MM.1S (cell line): ENCODE results near the gene KCNIP1.

Source experiments
- DNase-seq: peaks from one replicate; pipeline ENCODE4 v3.0.0-alpha.2; 2015
- H2AFZ ChIP-seq: fragments of 300-600 bp; sonication (generic); 2 replicates; pipeline ENCODE4 v1.6.0; 2016; ENCODE audit warnings: antibody characterized with exemption, low read length
- H3F3A ChIP-seq: fragments of 300-600 bp; sonication (generic); 2 replicates; pipeline ENCODE4 v1.6.1; 2016; ENCODE audit warnings: mild to moderate bottlenecking, antibody characterized with exemption, low read length, moderate library complexity, mixed read lengths; ENCODE audit not compliant: insufficient read depth
- H3K27ac ChIP-seq: fragments of 300-600 bp; sonication (generic); 2 replicates; pipeline ENCODE4 v1.5.1; 2016; ENCODE audit warnings: mild to moderate bottlenecking, low read length
- H3K27me3 ChIP-seq: fragments of 300-600 bp; sonication (generic); replicated peaks from 2 replicates; pipeline ENCODE4 v1.6.0; 2016; ENCODE audit warnings: low read length; ENCODE audit not compliant: insufficient read depth
- H3K36me3 ChIP-seq: fragments of 300-600 bp; sonication (generic); replicated peaks from 2 replicates; pipeline ENCODE4 v1.6.1; 2016; ENCODE audit warnings: mild to moderate bottlenecking, low read length, mixed read lengths; ENCODE audit not compliant: insufficient read depth
- H3K4me1 ChIP-seq: fragments of 300-600 bp; sonication (generic); 2 replicates; pipeline ENCODE4 v1.6.1; 2016; ENCODE audit warnings: low read length, mixed read lengths
- H3K4me2 ChIP-seq: fragments of 300-600 bp; sonication (generic); 2 replicates; pipeline ENCODE4 v1.6.0; 2016; ENCODE audit warnings: low read depth, low read length
- H3K4me3 ChIP-seq: fragments of 300-600 bp; sonication (generic); 2 replicates; pipeline ENCODE4 v1.5.1; 2016; ENCODE audit warnings: low read length, mixed read lengths
- H3K79me2 ChIP-seq: fragments of 300-600 bp; sonication (generic); 2 replicates; pipeline ENCODE4 v1.6.1; 2016; ENCODE audit warnings: mixed run types, low read length, mixed read lengths
- H3K9ac ChIP-seq: fragments of 300-600 bp; sonication (generic); 2 replicates; pipeline ENCODE4 v1.6.1; 2016; ENCODE audit warnings: low read length, mixed read lengths
- H3K9me2 ChIP-seq: fragments of 300-600 bp; sonication (generic); replicated peaks from 2 replicates; pipeline ENCODE4 v1.6.1; 2016; ENCODE audit warnings: mild to moderate bottlenecking, low read length, mixed read lengths; ENCODE audit not compliant: insufficient read depth
- H3K9me3 ChIP-seq: fragments of 300-600 bp; sonication (generic); replicated peaks from 2 replicates; pipeline ENCODE4 v1.6.1; 2016; ENCODE audit warnings: mild to moderate bottlenecking, low read length, mixed read lengths; ENCODE audit not compliant: insufficient read depth
- H4K20me1 ChIP-seq: fragments of 300-600 bp; sonication (generic); 2 replicates; pipeline ENCODE4 v1.6.1; 2016; ENCODE audit warnings: mild to moderate bottlenecking, low read length, moderate library complexity, mixed read lengths; ENCODE audit not compliant: insufficient read depth
- EZH2 ChIP-seq: fragments of 300-600 bp; sonication (generic); optimal IDR thresholded peaks from 2 replicates; pipeline ENCODE3; 2017; ENCODE audit warnings: low read depth, mild to moderate bottlenecking, antibody characterized with exemption, low read length, mixed read lengths
- EZH2phosphoT487 ChIP-seq: fragments of 300-600 bp; sonication (generic); IDR thresholded peaks from 2 replicates; pipeline ENCODE4 v1.6.1; 2018; ENCODE audit warnings: antibody characterized with exemption, low read length
- TF ChIP-seq, protein P1 (sequence below): fragments of 300-600 bp; sonication (generic); IDR thresholded peaks from 2 replicates; pipeline ENCODE4 v1.5.1; 2016; ENCODE audit warnings: antibody characterized with exemption, low read length, mixed read lengths

The KCNIP1 gene

DNA sequence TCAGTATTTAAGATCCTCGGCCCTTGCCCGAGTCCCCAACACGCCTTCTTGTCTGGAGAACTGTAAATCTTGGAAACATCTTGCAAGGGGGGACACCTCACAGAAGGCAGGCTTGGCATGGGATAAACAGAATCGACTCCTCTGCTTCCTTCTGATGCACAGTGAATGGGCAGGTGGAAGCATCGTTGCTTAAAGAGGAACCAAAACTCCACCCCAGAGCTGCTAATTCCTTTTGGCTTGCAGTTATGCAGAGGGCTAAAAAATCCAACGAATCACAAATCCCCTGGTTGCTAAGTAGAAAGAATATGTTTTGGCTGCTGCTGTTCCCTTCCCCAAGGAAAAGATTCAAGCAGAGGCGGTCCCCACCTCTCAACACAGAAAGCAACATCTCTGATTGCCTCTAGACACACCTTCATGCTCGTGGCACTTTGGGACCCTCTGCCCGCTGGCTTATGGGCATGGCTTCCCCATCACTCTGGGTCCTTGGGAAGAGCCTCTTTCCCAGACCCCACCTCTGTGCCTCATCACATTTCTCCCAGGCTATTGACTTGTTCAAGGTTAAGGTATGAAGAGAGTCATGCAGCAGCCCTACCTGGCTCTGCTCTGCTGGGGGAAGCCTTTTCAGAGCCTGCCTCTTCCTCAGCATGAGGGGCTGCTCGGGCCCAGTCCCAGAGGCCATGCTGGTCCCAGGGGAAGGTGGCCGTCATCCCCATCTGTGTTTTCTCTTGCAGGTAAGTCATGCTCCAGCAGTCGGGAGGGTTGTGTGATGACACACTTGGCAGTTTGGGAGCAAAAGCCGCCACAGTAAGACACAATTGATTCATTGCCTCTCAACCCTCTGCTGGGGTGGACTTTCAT, 137.1 kb downstream of the KCNIP1 start:
- Histone ChIP-seq H2AFZ (no peak overlapping the region), H3F3A (no peaks in the 10 kb centered on the region), H4K20me1 (no peaks in the 10 kb centered on the region), H3K79me2 (no peaks in the 10 kb centered on the region), H3K9ac (no peak overlapping the region), H3K4me3 (no peak overlapping the region), H3K4me1 (no peaks in the 10 kb centered on the region), H3K9me2 (no peaks in the 10 kb centered on the region), H3K4me2 (no peak overlapping the region), H3K27ac (no peak overlapping the region), H3K27me3 (no peaks in the 10 kb centered on the region), H3K9me3 (no peaks in the 10 kb centered on the region), H3K36me3 (no peaks in the 10 kb centered on the region)
- TF ChIP-seq EZH2phosphoT487 (no peak), EZH2 (no peak)
- TF ChIP-seq, protein P1, sequence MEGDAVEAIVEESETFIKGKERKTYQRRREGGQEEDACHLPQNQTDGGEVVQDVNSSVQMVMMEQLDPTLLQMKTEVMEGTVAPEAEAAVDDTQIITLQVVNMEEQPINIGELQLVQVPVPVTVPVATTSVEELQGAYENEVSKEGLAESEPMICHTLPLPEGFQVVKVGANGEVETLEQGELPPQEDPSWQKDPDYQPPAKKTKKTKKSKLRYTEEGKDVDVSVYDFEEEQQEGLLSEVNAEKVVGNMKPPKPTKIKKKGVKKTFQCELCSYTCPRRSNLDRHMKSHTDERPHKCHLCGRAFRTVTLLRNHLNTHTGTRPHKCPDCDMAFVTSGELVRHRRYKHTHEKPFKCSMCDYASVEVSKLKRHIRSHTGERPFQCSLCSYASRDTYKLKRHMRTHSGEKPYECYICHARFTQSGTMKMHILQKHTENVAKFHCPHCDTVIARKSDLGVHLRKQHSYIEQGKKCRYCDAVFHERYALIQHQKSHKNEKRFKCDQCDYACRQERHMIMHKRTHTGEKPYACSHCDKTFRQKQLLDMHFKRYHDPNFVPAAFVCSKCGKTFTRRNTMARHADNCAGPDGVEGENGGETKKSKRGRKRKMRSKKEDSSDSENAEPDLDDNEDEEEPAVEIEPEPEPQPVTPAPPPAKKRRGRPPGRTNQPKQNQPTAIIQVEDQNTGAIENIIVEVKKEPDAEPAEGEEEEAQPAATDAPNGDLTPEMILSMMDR: no peak
- no peak for DNase-seq

DNA sequence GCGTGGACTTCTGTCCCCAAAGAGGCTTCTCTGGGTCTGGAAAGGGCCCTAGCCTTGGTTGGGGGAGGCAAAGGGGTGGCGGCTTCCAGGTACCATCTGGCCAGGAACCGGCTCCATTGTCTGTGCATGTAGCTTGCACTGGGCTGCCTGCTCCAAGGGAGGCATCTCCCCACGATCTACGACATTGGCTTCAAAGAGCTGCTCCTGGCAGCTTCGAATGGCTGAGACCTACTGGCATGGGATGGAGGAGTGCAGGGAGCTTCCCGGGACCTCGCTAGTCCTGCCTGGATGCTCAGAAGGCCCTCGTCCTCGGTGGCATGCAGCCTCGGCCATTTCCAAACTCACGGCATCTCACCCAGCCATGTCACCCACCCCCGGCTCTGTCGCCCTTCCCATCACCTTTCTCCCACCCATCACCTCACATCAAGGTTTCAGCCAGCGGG, 137.8 kb downstream of the KCNIP1 start:
- Histone ChIP-seq H2AFZ (no peak overlapping the region), H3K4me1 (no peaks in the 10 kb centered on the region), H3K4me2 (no peak overlapping the region), H3K36me3 (no peaks in the 10 kb centered on the region), H4K20me1 (no peaks in the 10 kb centered on the region), H3K27ac (no peak overlapping the region), H3F3A (no peaks in the 10 kb centered on the region), H3K9me2 (no peaks in the 10 kb centered on the region), H3K79me2 (no peaks in the 10 kb centered on the region), H3K4me3 (no peak overlapping the region), H3K9me3 (no peaks in the 10 kb centered on the region), H3K9ac (no peak overlapping the region), H3K27me3 (no peaks in the 10 kb centered on the region)
- TF ChIP-seq EZH2phosphoT487 (no peak), EZH2 (no peak)
- TF ChIP-seq, protein P1: no peak
- no peak for DNase-seq

DNA sequence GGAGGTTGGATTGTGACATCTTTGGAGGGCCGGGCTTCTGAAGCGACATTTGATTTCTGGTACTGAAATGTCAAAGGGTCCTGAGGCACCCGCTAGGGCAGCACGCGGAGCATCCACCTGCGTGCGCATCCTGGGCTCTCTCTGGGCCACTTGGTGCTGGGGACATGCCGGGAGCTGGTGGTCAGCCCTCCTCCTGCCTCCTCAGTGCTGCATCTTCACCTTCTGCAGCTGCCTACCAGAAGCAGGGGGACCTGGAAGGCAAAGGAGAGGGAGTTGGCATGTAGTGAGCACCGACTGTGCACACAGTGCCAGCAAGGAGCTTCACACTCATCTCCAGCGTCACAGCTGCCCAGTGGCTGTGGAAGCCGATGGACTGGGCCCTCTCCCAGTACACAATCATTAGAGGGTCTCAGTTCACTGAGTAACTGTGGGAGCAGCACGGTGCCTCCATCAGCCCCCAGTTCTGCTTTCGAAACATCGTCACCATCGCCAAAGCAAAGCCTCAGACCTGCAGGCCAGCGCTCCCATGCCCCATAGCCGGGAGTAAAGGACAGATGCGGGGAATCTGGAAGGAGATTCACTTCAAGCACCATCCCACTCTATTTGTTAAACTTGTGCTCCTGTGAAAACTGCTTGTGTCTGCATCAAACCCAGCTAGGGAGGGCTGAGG, 138.4 kb downstream of the KCNIP1 start:
- H3K9me2 ChIP-seq: no peaks in the 10 kb centered on the region
- H3K79me2 ChIP-seq: no peaks in the 10 kb centered on the region
- DNase-seq: no peak
- no peaks in the 10 kb centered on the region for H3F3A ChIP-seq
- no peaks in the 10 kb centered on the region for H4K20me1 ChIP-seq
- no peak overlapping the region for H2AFZ ChIP-seq
- H3K9me3 ChIP-seq: no peaks in the 10 kb centered on the region
- no peak overlapping the region for H3K4me3 ChIP-seq
- H3K4me1 ChIP-seq: no peaks in the 10 kb centered on the region
- no peak overlapping the region for H3K27ac ChIP-seq
- no peaks in the 10 kb centered on the region for H3K27me3 ChIP-seq
- no peak overlapping the region for H3K9ac ChIP-seq
- H3K36me3 ChIP-seq: no peaks in the 10 kb centered on the region
- TF ChIP-seq, protein P1: no peak
- TF ChIP-seq EZH2 (no peak), EZH2phosphoT487 (no peak)
- no peak overlapping the region for H3K4me2 ChIP-seq
